Measurements from ENCODE around the gene DPEP1. TPM values are rescaled to one million over a fixed set of nuclear protein-coding genes. Genes with fewer than 3 reads are reported as not detected.

Gene DPEP1
- total RNA-seq, 1 donor from 2014 or later: not detected

DNA sequence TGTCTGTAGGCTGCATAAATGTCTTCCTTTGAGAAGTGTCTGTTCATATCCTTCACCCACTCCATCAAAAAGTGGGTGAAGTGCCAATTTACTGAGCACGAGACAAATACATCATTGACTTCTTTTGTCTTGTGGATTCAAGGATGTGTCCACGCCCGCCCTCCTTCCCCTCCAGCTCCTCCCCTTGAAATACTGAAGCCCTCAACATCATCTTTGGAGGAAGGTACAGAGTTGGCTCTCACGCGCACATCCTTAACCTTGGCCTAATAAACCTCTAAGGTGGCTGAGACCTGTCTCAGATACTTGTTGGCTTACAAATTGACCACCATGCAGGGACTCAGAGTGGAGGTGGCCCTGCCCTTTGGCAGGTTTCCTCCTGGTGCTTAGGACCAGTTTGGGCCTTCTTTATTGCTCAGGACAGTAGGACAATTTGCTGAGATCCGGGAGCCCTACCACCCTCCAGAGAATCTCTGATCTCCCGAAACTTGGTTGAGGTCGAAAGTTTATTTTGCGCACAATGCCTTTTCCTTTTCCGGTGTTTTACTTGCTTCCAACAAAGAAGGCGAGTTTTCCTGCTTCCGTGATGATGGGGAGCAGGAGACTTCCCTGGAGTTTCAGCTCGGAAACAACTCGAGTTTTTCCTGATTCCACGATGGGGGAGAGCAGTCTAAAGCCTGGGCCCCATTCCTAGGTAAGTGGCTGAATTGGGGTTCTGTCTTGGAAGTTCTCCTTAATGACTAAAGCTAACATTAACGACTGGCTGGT lies 58.9 kb downstream of the DPEP1 start:
- Mint-ChIP-seq H3K27me3 (ENCODE audit: low read depth) (no peaks in the 10 kb centered on the region), H3K27ac (ENCODE audit: unreplicated experiment) (no peak overlapping the region), H3K4me1 (ENCODE audit: low read depth) (peaks cover 5% of the 10 kb centered on the region), H3K36me3 (ENCODE audit: low read depth) (no peaks in the 10 kb centered on the region), H3K4me3 (ENCODE audit: unreplicated experiment) (no peak overlapping the region), H3K9me3 (ENCODE audit: low read depth) (no peaks in the 10 kb centered on the region)
- DNase-seq (ENCODE audit: low spot score): peak; percentile 15
- TF ChIP-seq, protein P1, sequence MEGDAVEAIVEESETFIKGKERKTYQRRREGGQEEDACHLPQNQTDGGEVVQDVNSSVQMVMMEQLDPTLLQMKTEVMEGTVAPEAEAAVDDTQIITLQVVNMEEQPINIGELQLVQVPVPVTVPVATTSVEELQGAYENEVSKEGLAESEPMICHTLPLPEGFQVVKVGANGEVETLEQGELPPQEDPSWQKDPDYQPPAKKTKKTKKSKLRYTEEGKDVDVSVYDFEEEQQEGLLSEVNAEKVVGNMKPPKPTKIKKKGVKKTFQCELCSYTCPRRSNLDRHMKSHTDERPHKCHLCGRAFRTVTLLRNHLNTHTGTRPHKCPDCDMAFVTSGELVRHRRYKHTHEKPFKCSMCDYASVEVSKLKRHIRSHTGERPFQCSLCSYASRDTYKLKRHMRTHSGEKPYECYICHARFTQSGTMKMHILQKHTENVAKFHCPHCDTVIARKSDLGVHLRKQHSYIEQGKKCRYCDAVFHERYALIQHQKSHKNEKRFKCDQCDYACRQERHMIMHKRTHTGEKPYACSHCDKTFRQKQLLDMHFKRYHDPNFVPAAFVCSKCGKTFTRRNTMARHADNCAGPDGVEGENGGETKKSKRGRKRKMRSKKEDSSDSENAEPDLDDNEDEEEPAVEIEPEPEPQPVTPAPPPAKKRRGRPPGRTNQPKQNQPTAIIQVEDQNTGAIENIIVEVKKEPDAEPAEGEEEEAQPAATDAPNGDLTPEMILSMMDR (IDR thresholded peaks at IDR 0.05): no peak

DNA sequence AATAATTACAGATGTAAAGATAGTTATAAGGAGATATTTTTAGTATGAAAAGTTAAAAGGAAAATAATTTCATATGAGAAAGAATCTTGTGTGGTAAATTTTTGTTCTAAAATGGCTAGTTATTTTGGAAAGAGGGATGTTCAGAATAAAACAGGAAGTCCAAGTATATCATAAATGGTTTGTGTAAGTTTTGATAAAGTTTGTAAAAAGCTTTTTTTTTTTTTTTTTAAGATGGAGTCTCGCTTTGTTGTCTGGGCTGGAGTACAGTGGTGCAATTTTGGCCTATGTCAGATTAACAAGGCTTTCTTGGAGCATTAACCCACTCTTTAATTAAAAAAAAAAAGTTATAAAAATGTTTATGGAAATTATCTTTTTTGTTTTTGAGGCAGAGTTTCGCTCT lies 64.8 kb downstream of the DPEP1 start:
- no peaks in the 10 kb centered on the region for H3K9me3 Mint-ChIP-seq (ENCODE audit: low read depth)
- no peak for DNase-seq (ENCODE audit: low spot score)
- H3K36me3 Mint-ChIP-seq (ENCODE audit: low read depth): peaks cover 2% of the 10 kb centered on the region
- no peak overlapping the region for H3K27ac Mint-ChIP-seq (ENCODE audit: unreplicated experiment)
- TF ChIP-seq, protein P1 (IDR thresholded peaks at IDR 0.05): no peak
- H3K4me3 Mint-ChIP-seq (ENCODE audit: unreplicated experiment): no peak overlapping the region
- no peaks in the 10 kb centered on the region for H3K27me3 Mint-ChIP-seq (ENCODE audit: low read depth)
- H3K4me1 Mint-ChIP-seq (ENCODE audit: low read depth): no peaks in the 10 kb centered on the region

DNA sequence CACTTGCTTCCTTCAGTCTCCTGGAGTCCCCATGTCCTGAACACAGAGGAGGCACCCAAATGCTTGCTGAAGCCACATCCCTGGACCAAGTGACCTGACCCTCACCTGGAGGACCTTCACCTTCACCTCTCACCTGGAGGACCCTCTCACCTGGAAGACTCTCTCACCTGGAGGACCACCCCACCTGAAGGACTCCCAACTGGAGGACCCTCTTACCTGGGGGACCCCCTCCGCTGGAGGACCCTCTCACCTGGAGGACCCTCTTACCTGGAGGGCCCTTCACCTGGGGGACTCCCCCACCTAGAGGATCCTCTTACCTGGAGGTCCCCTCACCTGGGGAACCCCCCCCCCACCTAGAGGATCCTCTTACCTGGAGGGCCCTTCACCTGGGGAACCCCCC lies 72.5 kb downstream of the DPEP1 start:
- H3K27ac Mint-ChIP-seq (ENCODE audit: unreplicated experiment): no peak overlapping the region

DNA sequence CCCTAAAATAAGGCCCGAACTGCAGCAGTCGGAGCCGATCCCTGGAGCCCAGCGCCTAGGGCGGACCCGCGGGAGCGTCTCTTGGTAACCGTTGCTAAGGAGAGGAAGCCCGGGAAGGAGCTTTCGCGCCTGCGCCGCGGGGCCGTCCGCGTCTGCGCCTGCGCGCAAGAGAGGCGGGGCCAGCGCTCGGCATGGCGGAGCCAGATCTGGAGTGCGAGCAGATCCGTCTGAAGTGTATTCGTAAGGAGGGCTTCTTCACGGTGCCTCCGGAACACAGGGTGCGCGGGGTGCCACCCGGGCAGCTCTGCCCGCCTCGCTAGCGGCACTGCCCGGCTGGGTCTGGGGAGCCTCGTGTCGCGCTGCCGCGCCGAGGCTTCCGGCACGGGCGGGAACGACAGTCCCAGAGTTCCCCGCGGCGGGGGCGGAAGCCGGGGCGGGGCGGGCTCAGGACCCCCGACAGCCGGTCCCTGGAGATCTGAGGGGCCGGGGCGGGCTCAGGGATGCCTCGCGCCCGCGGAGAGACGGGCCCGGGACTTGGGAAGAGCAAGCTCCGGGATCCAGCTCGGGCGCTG lies 73.2 kb downstream of the DPEP1 start, which contains the start of gene CDK10:
Gene CDK10 (plus strand): TSS at position 170 of the 572 bp plus-strand sequence. CDS start 22 bp downstream, at position 192.
- H3K4me1 Mint-ChIP-seq (ENCODE audit: low read depth): peaks cover 15% of the 10 kb centered on the region
- TF ChIP-seq, protein P1 (IDR thresholded peaks at IDR 0.05): no peak
- peak within 1 kb of the TSS; percentile 84 for H3K4me3 Mint-ChIP-seq (ENCODE audit: unreplicated experiment)
- H3K36me3 Mint-ChIP-seq (ENCODE audit: low read depth): peaks cover 11% of the 10 kb centered on the region
- peak; percentile 96 for DNase-seq (ENCODE audit: low spot score)
- peak within 1 kb of the TSS; percentile 98 for H3K27ac Mint-ChIP-seq (ENCODE audit: unreplicated experiment)
- peaks cover 5% of the 10 kb centered on the region for H3K9me3 Mint-ChIP-seq (ENCODE audit: low read depth)
- no peaks in the 10 kb centered on the region for H3K27me3 Mint-ChIP-seq (ENCODE audit: low read depth)

More for the DNA sequence above, 72.5 kb downstream of the DPEP1 start:
- Mint-ChIP-seq H3K9me3 (ENCODE audit: low read depth) (peaks cover 5% of the 10 kb centered on the region), H3K4me1 (ENCODE audit: low read depth) (peaks cover 15% of the 10 kb centered on the region), H3K36me3 (ENCODE audit: low read depth) (peaks cover 11% of the 10 kb centered on the region), H3K4me3 (ENCODE audit: unreplicated experiment) (peak overlapping the region; percentile 38), H3K27me3 (ENCODE audit: low read depth) (no peaks in the 10 kb centered on the region)
- peak; percentile 53 for DNase-seq (ENCODE audit: low spot score)
- TF ChIP-seq, protein P1 (IDR thresholded peaks at IDR 0.05): no peak

DNA sequence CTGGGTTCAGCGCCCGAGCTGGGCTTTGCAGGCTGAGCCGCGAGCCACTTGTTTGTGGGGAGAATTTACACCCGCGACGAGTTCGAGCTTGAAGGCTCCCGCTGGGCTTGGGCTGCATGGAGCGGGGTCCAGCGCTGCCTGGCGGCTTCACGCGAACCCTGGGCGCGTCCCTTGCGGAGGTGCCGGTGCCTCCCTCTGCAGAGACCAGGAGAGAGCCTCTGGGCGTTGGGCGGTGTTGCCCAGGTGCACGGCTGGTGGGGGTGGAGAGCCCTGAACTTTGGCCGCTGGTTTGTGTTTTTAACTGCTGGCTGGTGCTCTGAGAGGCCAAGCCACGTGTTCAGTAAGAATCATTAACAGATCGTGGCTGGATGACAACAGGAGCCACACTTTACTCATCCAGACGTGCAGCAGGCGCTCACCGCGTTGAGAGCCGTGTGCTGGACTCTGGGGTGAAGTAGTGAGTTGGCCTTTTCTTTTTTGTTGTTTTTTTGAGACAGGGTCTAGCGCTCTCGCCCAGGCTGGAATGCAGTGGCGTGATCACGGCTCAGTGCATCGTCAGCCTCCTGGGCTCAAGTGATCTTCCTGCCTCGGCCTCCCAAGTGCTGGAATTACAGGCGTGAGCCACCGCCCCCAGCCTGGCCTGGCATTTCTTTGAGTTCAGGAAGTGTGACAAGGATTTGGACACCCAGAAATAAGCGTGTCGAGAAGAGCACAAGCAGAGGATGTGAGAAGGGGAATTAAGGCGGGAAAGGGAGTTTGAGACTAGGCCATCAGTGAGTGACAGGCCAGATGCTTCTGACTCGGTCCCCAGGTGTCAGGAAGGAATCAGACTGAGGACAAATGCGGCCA lies 73.9 kb downstream of the DPEP1 start:
- H3K4me3 Mint-ChIP-seq (ENCODE audit: unreplicated experiment): peak overlapping the region; percentile 84
- no peaks in the 10 kb centered on the region for H3K27me3 Mint-ChIP-seq (ENCODE audit: low read depth)
- peaks cover 5% of the 10 kb centered on the region for H3K9me3 Mint-ChIP-seq (ENCODE audit: low read depth)
- peaks cover 11% of the 10 kb centered on the region for H3K36me3 Mint-ChIP-seq (ENCODE audit: low read depth)
- DNase-seq (ENCODE audit: low spot score): peak; percentile 60
- H3K4me1 Mint-ChIP-seq (ENCODE audit: low read depth): peaks cover 15% of the 10 kb centered on the region
- peak overlapping the region; percentile 98 for H3K27ac Mint-ChIP-seq (ENCODE audit: unreplicated experiment)
- TF ChIP-seq, protein P1 (IDR thresholded peaks at IDR 0.05): peak; percentile 37
